K562 (cell line): ENCODE measurements around the gene BCL7C. TPM values are rescaled to one million over a fixed set of nuclear protein-coding genes. Genes with fewer than 3 reads are reported as not detected.

Source experiments
- ATAC-seq: fragments of 200-7000 bp; cut with Tn5 transposase; 3 replicates; pipeline ENCODE4 v1.9.1; 2020; ENCODE audit warnings: moderate library complexity
- BruUV-seq: library from RNA; stranded (reverse); fragments of 400-500 nt; replicated peaks from 2 replicates; lab custom pipeline; 2021; lab: Mats Ljungman, UMichigan
- CTCF ChIA-PET: fragments of 300-600 bp; formaldehyde crosslinking; extraction: SDS; loops from one replicate; lab custom pipeline; 2021; ENCODE audit warnings: low intra/inter-chr PET ratio; lab: Yijun Ruan, JAX
- POLR2A ChIA-PET: fragments of 300-600, 350-650 bp; sonication (Branson Sonifier 250); formaldehyde crosslinking; extraction: SDS; loops from one replicate; lab custom pipeline; 2021; ENCODE audit warnings: antibody characterized with exemption, inconsistent platforms; lab: Yijun Ruan, JAX
- DNase-seq, 4 experiments: peaks; one replicate each; pipeline versions ENCODE4 v3.0.0 to v3.0.0-alpha.2; 2011 to 2018; ENCODE audit warnings: low spot score in 3 of 4, mixed read lengths in 3 of 4; ENCODE audit errors: extremely low read depth in 1 of 4
- FAIRE-seq: peaks from 2 replicates; lab custom pipeline; 2011; peaks lifted over from hg19 to GRCh38; lab: Jason Lieb, UNC
- H2AFZ ChIP-seq: 2 replicates; pipeline ENCODE4 v1.6.0; 2011; ENCODE audit warnings: low read depth, low read length, control low read depth, inconsistent platforms
- H3K27ac ChIP-seq: fragments of 200-600 bp; 3 replicates; pipeline ENCODE4 v1.8.0; 2011; ENCODE audit warnings: low read depth, mild to moderate bottlenecking, control low read depth, inconsistent platforms, low read length, moderate library complexity, mixed read lengths; ENCODE audit errors: extremely low read depth
- H3K27me3 ChIP-seq, 2 experiments: fragments of 300-600 bp in 1 of 2; 2 replicates in 1 of 2; 3 replicates in 1 of 2; pipeline versions ENCODE4 v1.6.0 to v1.8.0; 2011; ENCODE audit warnings: inconsistent platforms in 2 of 2, low read length in 2 of 2, mild to moderate bottlenecking in 1 of 2, mixed read lengths in 1 of 2, moderate library complexity in 1 of 2; ENCODE audit not compliant: control insufficient read depth in 2 of 2, insufficient read depth in 2 of 2
- H3K36me3 ChIP-seq: fragments of 300-600 bp; 3 replicates; pipeline ENCODE4 v1.8.0; 2011; ENCODE audit warnings: mild to moderate bottlenecking, low read length, inconsistent platforms; ENCODE audit not compliant: control insufficient read depth, insufficient read depth
- H3K4me1 ChIP-seq, 2 experiments: fragments of 200-600 bp in 1 of 2; replicated peaks in 1 of 2; 2 replicates in 1 of 2; 3 replicates in 1 of 2; pipeline versions ENCODE4 v1.5.1 to v1.8.0; 2011; ENCODE audit warnings: inconsistent platforms in 2 of 2, low read length in 2 of 2, mild to moderate bottlenecking in 1 of 2, mixed read lengths in 1 of 2, moderate library complexity in 1 of 2; ENCODE audit not compliant: control insufficient read depth in 2 of 2, insufficient read depth in 2 of 2
- H3K4me2 ChIP-seq: 2 replicates; pipeline ENCODE4 v1.6.1; 2011; ENCODE audit warnings: low read length, control low read depth, inconsistent platforms, mixed read lengths; ENCODE audit not compliant: insufficient read depth
- H3K4me3 ChIP-seq: fragments of 200-600 bp; sonication (generic), shearing (Covaris generic); 2 replicates; pipeline ENCODE4 v1.5.1; 2016; ENCODE audit warnings: control low read depth, inconsistent platforms
- H3K79me2 ChIP-seq: fragments of 200-600 bp; 3 replicates; pipeline ENCODE4 v1.8.0; 2011; ENCODE audit warnings: low read length, inconsistent platforms; ENCODE audit not compliant: control insufficient read depth, insufficient read depth
- H3K9ac ChIP-seq, 2 experiments: 2 replicates each; pipeline versions ENCODE4 v1.6.0 to v1.6.1; 2011; ENCODE audit warnings: low read depth in 2 of 2, low read length in 2 of 2, control low read depth in 1 of 2, inconsistent platforms in 1 of 2, mild to moderate bottlenecking in 1 of 2, mixed read lengths in 1 of 2; ENCODE audit not compliant: insufficient read depth in 1 of 2
- H3K9me1 ChIP-seq: one replicate; pipeline ENCODE4 v1.6.0; 2011; ENCODE audit warnings: inconsistent platforms, mild to moderate bottlenecking, low read length, moderate library complexity; ENCODE audit not compliant: control insufficient read depth, insufficient read depth
- H3K9me3 ChIP-seq: replicated peaks from 2 replicates; pipeline ENCODE4 v1.5.1; 2011; ENCODE audit warnings: low read depth, low read length, inconsistent platforms; ENCODE audit not compliant: control insufficient read depth, insufficient read depth
- H4K20me1 ChIP-seq: replicated peaks from 2 replicates; pipeline ENCODE4 v1.6.1; 2011; ENCODE audit warnings: low read length, inconsistent platforms, mixed read lengths; ENCODE audit not compliant: control insufficient read depth, insufficient read depth
- FOSL1 ChIP-seq: fragments of 200-800 bp; sonication (Bioruptor generic); conservative IDR thresholded peaks from 2 replicates; pipeline ENCODE4 v1.6.1; 2016; ENCODE audit warnings: missing genetic modification characterization, missing compliant biosample characterization
- FUS ChIP-seq: fragments of 200-400 bp; formaldehyde crosslinking; optimal IDR thresholded peaks from 2 replicates; pipeline ENCODE3; 2017; ENCODE audit warnings: low read depth, low read length
- LEF1 ChIP-seq: fragments of 450-650 bp; IDR thresholded peaks from 2 replicates; pipeline ENCODE4 v1.6.1; 2016; ENCODE audit warnings: mild to moderate bottlenecking
- MCM7 ChIP-seq, 2 experiments: fragments of 450-650 bp; IDR thresholded peaks; 2 replicates each; pipeline ENCODE4 v1.6.1; 2016 to 2018
- PHTF2 ChIP-seq: fragments of 250-450 bp; sonication (Bioruptor Pico); IDR thresholded peaks from 2 replicates; pipeline ENCODE4 v1.5.0; 2021; ENCODE audit warnings: mild to moderate bottlenecking
- PKNOX1 ChIP-seq: fragments of 450-650 bp; IDR thresholded peaks from 2 replicates; pipeline ENCODE4 v1.6.1; 2016
- SIN3B ChIP-seq: fragments of 450-650 bp; IDR thresholded peaks from 2 replicates; pipeline ENCODE4 v1.6.1; 2017; ENCODE audit warnings: low read depth, mild to moderate bottlenecking, moderate library complexity
- SMAD2 ChIP-seq: fragments of 150-350 bp; IDR thresholded peaks from 2 replicates; pipeline ENCODE4 v1.6.1; 2014; ENCODE audit warnings: low read depth, mild to moderate bottlenecking, low read length
- TCF7 ChIP-seq: sonication (generic); IDR thresholded peaks from 2 replicates; pipeline ENCODE4 v1.6.1; 2016; ENCODE audit warnings: antibody characterized with exemption, borderline replicate concordance
- ZC3H11A ChIP-seq: IDR thresholded peaks from 2 replicates; pipeline ENCODE4 v1.6.1; 2012; ENCODE audit warnings: low read depth, low read length, improper control_type of control experiment
- ZNF165 ChIP-seq: fragments of 250-450 bp; sonication (Bioruptor Pico); IDR thresholded peaks from 2 replicates; pipeline ENCODE4 v1.4.0; 2020; ENCODE audit warnings: borderline replicate concordance
- ZNF639 ChIP-seq, 2 experiments: fragments of 200-800 bp in 1 of 2; sonication (Bioruptor generic) in 1 of 2; sonication (generic) in 1 of 2; formaldehyde crosslinking in 1 of 2; IDR thresholded peaks in 1 of 2; conservative IDR thresholded peaks in 1 of 2; 2 replicates each; pipeline versions ENCODE4 v1.5.0 to v1.6.1; 2016 to 2020; ENCODE audit warnings: missing compliant biosample characterization in 1 of 2, missing genetic modification characterization in 1 of 2, missing genetic modification reagents in 1 of 2
- WGBS: fragments of 100-300 bp; shearing (Covaris generic); methylation state at CpG from one replicate; pipeline ENCODE4 v1.1.6; 2016; ENCODE audit warnings: low coverage, mixed read lengths; ENCODE audit not compliant: insufficient coverage; ENCODE audit errors: missing lambda C conversion rate; 5-methylcytosine and 5-hydroxymethylcytosine counted together
- in situ Hi-C: fragments of 300-500 bp; cut with MboI; formaldehyde crosslinking; loops from 4 replicates; pipeline ENCODE4 v1.15.0; 2018; ENCODE audit warnings: inconsistent platforms, mixed read lengths
- intact Hi-C: fragments of 100-400 bp; cut with micrococcal nuclease; formaldehyde crosslinking; loops from 2 replicates; pipeline ENCODE4 v1.14.2; 2022
- polyA plus RNA-seq, 8 experiments: library from polyadenylated mRNA; depleted of rRNA in 4 of 8; stranded (reverse) in 5 of 8; unstranded in 3 of 8; fragments of >200 nt; fragmentation: Nextera tagmentation in 2 of 8; fragmentation: Illumina TruSeq in 1 of 8; extraction: Ambion mirVana in 2 of 8; extraction: Trizol in 1 of 8; gene quantifications; 2 replicates each; pipeline versions ENCODE4 v1.2.1 to v1.2.3, GENCODE V29; 2011 to 2014; ENCODE audit warnings: inconsistent platforms in 1 of 8, missing spikeins in 1 of 8
- total RNA-seq, 7 experiments: library from RNA; depleted of rRNA in 6 of 7; stranded (reverse); fragments of >200 nt in 6 of 7; fragmentation: Illumina TruSeq in 2 of 7; extraction: Trizol in 2 of 7; gene quantifications; 2 replicates each; pipeline versions ENCODE4 v1.2.1 to v1.2.3, GENCODE V29; 2011 to 2021; ENCODE audit warnings: low replicate concordance in 1 of 7

The BCL7C gene
- total and polyA plus RNA-seq, 9 of the 15 experiments (the other 6 are each of a cell fraction or from before 2014, with no cell fraction given) = 1.7 to 85.8 (median 19.6) TPM

GRCh38 chr16:30858111-30858495 is 35.8 kb downstream of the BCL7C start:
- no peak overlapping the region for H2AFZ ChIP-seq
- no peaks in the 10 kb centered on the region for H3K36me3 ChIP-seq
- in situ Hi-C loops (no loop called here), intact Hi-C loops (no loop called here)
- no peaks in the 10 kb centered on the region for H3K9me1 ChIP-seq
- H3K27ac ChIP-seq = no peak overlapping the region
- ATAC-seq = no peak
- POLR2A ChIA-PET = interaction anchor here (0.6 to 2.4 kb wide), 3 partner anchors 13 to 215 kb away, joined by 3 to 14 read pairs (median 13); no protein-coding TSS in a partner anchor
- no peak for TF ChIP-seq FUS
- no peak for TF ChIP-seq TCF7
- no peak for TF ChIP-seq ZNF639 (CRISPR knock-in tag; conservative IDR thresholded peaks at IDR 0.05 in 1 of 2, IDR thresholded peaks at IDR 0.05 in 1 of 2)
- TF ChIP-seq SMAD2 = no peak
- TF ChIP-seq MCM7 (IDR thresholded peaks at IDR 0.05) = no peak
- no peak for TF ChIP-seq PKNOX1
- TF ChIP-seq ZNF165 (CRISPR knock-in tag) = no peak
- no peak for TF ChIP-seq PHTF2 (CRISPR knock-in tag)
- no peak for TF ChIP-seq FOSL1
- no peak for TF ChIP-seq LEF1
- no peak for TF ChIP-seq ZC3H11A
- TF ChIP-seq SIN3B = no peak
- FAIRE-seq = no peak
- no peaks in the 10 kb centered on the region for H3K79me2 ChIP-seq
- DNase-seq = no peak
- H3K27me3 ChIP-seq = no peaks in the 10 kb centered on the region
- H3K9ac ChIP-seq = no peak overlapping the region
- H3K4me3 ChIP-seq = no peak overlapping the region
- H4K20me1 ChIP-seq = no peaks in the 10 kb centered on the region
- H3K4me1 ChIP-seq = peaks cover 0 to 6% of the 10 kb centered on the region in 2 experiments; a peak in 4 of 5 replicates
- WGBS = 36% methylated on average over 3 of the region's 3 CpGs
- H3K9me3 ChIP-seq = no peaks in the 10 kb centered on the region; the same call in 1 of the 2 replicates
- CTCF ChIA-PET = no interaction called here
- no TSS peak for BruUV-seq
- H3K4me2 ChIP-seq = no peak overlapping the region
